ENCODE measurements around the gene KDM4B.

KDM4B gene

GRCh38 chr19:5016781-5017180 is 47.9 kb downstream of the KDM4B start:
- DNase-seq = no peak

DNA sequence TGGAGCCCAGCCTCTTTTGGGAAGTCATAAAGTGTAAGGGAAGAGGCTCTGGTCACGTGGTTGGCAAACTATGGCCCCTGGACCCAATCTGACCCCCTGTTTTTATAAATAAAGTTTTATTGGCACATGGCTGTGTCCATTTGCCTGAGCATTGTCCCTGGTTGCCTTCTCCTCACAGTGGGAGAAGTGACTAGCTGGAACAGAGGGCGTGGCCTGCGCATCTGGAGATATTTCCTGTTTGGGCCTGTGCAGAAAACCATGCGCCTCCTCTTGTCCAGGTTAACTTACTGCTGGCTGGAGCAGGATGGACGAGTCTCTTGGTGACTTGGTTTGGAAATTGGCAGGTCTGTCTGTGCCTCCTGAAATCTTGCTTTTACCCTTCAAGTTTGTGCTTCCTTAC is 48.3 kb downstream of the KDM4B start:
- DNase-seq = no peak

- no peak for DNase-seq
Observed at GRCh38 chr19:5018224-5019015, 49.5 kb downstream of the KDM4B start.

GRCh38 chr19:5020368-5020767 is 51.5 kb downstream of the KDM4B start:
- no peak for DNase-seq

- no peak for DNase-seq
Observed at GRCh38 chr19:5021046-5021445, 52.1 kb downstream of the KDM4B start.

- DNase-seq = no peak
Observed at GRCh38 chr19:5022066-5022860, 53.4 kb downstream of the KDM4B start.

DNA sequence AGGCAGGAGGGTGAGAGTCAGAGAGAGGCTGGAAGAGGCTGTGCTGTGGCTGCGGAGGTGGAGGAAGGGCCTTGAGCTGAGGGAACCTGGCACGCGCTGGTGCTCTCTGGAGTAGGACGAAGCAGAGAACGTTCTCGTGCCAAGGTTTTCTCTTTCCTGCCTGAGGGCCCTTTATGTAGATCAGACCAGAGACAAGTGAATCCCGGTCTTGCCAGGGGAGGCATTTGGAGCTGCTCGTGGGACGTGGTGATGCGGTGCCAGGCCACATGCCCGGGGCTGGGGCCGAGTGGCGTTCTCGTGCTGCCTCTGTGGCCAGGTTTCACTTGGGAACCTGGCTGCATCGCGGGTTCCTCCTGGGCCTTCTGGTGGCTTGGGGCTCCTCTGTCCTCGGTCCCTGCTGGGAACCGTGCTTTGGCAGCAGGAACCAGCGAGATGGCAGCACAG is 54.2 kb downstream of the KDM4B start:
- DNase-seq = no peak

GRCh38 chr19:5024282-5024681 is 55.4 kb downstream of the KDM4B start:
- no peak for DNase-seq

DNA sequence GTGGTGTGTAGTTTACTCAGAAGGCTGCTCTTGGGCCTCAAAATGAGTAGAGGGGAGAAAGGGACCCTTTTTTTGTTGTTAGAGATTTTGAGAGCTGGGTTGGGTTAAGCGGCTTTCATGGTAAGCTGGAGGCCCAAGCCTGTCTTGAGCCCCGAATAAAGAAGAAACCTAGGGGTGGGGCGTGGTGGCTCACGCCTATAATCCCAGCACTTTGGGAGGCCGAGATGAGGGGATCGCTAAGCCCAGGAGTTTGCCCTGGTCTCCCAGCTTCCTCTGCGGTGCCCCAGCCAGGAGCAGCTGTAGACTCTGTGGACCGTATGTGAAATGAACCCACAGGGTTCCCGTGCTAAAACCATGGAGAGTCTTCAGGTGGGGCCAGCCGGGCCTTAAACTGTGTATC is 56.1 kb downstream of the KDM4B start:
- no peak for DNase-seq

DNA sequence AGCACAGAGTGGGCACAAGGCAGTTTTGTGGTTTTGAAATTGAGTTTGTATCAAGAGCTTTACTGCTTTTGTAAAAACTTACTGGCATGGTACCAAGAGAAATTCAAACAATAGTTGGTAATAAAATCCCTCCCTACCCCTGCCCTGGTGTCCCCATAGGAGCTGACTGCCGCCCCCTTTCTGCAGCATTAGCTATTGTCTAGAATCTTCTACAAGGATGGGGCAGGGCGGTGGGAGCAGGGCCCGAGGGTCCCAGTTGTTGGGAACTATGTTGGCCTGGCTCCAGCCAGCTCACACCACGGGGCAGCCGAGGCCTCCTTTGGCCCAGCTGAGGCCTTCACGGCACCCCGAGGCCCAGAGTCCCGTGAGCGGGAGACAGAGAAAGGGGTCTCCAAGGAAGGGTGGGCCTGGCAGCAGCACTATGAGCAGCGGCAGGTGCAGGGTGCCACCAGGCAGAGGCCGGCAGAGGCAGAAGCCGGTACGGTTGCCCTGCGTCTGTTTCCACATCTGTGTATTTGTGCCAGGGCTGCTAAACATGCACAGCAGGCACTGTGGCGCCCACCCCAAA is 57.9 kb downstream of the KDM4B start:
- no peak for DNase-seq

DNA sequence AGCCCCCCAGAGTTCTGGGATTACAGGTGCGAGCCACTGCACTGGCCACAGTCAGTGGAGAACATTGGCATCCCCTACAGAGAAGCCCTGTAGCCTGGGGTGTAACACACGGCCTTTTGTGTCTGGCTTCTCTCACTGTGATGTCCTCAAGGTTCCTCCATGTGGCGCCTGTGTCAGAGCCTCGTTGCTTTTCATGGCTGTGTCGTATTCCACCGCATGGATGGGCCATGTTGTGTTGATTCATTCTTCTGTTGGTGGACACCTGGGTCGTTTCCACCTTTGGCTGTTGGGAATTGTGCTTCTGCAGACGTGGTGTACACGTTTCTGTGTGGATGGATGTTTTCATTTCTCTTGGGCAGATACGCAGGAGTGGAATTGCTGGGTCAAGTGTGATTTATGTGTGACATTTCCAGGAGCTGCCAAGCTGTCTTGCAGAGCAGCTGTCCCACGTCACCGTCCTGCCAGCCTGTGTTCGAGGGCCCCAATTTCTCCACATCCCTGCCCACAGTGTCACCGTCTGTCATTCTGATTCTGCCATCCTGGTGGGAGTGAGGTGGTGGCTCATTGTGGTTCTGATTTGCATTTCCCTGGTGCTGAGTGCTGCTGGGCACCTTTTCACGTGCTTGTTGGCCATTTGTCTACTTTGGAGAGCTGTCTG is 59.4 kb downstream of the KDM4B start:
- DNase-seq = no peak

- peak; percentile 22 to 53 (median 38) for DNase-seq
Observed at GRCh38 chr19:5029596-5029995, 60.7 kb downstream of the KDM4B start.

DNA sequence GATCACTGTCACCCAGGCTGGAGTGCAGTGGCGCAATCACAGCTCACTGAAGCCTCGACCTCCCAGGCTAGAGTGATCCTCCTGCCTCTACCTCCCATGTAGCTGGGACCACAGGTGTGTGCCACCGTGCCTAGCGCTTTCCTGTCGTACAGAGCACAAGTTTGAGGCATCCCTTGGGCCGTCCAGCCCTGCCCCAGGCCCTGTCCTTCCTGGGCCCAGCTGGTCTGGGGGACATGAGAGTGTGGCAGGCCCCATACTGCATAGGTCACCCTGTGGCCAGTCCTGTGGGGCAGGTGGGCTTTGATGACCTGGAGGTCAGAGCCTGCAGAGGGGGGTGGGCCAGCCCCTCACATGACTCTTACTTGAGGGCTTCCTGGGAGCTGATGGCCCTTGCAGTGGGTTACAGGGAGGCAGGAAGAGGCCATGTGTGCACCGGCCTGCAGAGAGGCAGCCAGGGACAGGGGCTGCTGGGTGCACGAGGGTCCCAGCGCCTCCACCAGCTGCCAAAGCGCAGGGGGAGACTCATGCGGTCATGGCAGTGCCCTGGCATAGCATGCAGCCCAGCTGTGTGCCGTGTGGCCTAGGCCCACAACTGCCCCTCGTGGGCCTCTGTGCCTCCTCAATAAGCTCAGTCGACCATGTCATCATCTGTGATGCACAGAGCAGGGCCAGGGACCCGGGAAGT is 61.4 kb downstream of the KDM4B start:
- DNase-seq = no peak

DNA sequence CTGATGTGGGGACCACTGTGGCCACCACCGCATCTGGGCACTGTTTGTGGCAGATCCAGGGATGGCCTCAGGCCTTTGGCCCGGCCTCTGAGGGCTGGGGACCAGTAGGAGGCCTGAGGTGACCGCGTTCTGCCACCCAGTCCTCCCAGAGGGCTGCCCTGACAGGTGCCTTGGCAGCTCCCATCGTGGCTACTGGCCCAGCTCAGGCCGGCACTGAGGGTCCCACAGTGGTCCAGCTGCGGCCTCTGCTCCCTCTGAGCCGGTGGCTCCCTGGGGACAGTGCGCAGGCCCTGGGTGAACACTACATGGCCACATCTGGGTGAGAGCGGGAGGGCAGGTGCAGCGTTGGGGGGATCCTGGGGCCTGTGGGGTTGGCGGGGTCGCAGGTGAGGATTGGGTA is 61.9 kb downstream of the KDM4B start:
- DNase-seq = no peak

DNA sequence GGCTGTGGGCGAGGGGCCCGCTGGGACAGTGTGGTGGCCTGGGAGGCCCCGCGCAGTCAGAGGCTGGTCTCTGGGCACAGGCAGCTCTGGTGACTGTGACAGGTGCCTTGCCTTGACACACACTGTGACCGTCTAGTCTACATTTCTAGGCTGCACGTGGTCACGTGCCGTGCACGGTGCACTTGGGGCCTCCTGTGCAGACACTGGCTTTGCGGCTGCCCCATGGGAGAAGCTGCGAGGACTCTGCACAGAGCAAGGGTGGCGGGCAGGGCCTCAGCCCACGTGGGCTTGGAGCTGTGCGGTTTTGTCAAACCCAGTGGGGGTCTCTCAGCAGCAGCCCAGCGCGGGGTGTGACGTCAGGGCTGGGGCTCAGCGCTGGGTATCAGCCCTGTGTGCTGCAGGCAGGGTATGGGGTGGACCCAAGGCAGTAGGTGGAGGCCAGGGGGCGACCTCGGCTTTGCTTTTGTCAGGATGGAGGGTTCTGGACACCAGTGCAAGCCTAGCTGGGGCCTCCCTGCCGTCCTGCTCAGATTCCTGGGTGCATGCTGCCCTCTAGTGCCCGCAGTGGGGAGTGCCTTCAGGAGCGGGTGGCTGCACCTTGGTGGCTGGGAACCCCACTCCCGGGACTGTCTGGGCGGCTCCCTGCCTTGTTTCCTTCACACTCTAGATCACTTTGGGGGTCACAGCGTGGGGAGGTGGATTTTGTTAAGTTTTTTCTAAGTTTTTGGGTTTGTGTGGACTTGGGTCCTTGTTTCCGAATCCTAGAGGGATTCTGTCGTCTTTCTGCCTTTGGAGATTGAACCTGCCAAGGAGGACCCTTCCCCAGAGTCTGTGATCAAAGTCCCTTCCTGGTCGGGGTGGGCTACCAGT is 62.6 kb downstream of the KDM4B start:
- peak; percentile 43 to 76 (median 62) for DNase-seq

GRCh38 chr19:5032101-5032967 is 63.4 kb downstream of the KDM4B start:
- DNase-seq = no peak

DNA sequence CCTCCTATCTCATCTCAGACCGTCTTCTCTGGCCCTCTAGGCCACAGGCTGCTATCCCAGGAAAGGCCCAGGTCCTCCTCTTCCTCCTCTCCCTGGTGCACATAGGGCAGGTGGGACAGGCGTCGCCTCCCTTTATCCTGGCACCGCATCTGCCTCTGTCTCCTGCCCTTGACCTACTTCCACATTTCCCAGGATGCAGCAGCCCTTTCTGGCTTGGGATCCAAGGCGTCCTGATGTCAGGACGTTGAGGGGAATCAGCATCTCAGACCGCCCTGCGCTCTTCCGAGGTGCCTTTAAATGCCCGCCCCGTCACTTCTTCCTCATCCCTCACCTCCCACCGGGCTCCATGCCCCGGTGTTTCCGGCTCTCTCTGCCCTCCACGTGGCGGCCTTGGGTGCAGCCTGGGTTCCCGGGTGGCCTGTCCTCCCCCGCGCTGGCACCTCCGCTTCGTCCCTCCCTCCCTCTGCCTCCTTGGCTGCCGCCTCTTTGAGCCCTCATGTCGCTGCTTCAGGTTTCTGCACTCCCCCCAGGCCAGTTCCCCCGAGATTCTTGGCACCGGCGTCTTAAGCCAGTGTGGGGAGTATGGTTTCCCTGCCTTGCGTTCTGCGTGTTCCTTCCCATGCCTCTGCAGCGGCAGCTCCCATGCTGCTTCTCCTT is 66.3 kb downstream of the KDM4B start:
- DNase-seq = no peak

DNA sequence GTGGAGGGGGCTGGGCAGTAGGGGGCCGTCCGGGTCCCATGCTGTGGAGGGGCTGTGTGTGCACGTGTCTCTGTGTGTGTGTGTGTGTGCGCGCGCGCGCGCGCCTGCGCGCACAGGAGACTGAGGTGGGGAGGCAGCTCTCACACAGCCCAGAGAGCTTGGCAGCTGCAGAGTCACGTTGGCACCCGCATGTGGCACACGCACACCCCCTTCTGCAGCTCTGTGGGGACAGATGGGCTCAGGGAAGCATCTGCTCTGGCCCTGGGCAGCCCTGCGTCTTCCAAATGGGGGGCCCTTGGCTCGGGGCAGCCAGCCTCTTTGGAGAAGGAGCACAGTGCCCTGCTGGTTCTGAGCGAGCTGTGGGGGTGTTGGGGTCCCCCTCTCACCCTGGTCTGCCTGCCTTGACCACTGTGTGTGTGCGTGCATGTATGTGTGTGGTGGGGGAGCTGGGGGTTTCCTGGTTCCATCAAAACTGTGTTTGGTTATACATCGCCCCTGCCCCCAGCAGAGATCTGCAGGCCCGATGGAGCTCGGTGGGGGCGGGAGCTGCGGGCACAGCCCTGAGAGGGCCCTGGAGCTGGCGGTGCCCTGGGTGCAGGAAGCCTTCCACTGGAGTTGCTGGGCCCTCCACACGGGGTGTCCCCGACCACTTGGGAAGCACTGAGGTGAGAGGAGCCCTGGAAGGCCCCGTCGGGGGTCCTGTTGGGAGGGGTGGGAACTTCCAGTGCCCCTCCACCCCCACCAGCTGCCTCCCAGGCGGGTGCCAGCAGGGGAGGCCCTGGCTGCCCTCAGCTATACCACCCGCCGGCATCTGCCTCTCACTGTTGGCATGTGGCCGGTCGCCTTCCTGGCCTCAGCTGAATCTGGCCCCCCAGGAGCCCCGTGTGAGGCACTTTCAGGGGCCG is 67.1 kb downstream of the KDM4B start:
- DNase-seq = no peak

Data from T-helper 2 cell (primary cell).